Endodermal cell (in vitro differentiated cells): ENCODE data around the gene ALDH1L1. TPM values are rescaled to one million over a fixed set of nuclear protein-coding genes. Genes with fewer than 3 reads are reported as not detected.

Experiments used
- DNase-seq: peaks from one replicate; pipeline ENCODE4 v3.0.0-alpha.2; 2017
- H3K27ac ChIP-seq: 2 replicates; pipeline ENCODE4 v1.5.1; 2013; ENCODE audit warnings: mild to moderate bottlenecking, low read depth, low read length, moderate library complexity
- H3K27me3 ChIP-seq: 2 replicates; pipeline ENCODE4 v1.6.1; 2013; ENCODE audit warnings: mild to moderate bottlenecking, low read length, moderate library complexity; ENCODE audit not compliant: insufficient read depth, control insufficient read depth, poor library complexity, severe bottlenecking
- H3K36me3 ChIP-seq: 2 replicates; pipeline ENCODE4 v1.7.0; 2013; ENCODE audit warnings: mild to moderate bottlenecking, low read length, moderate library complexity; ENCODE audit not compliant: control insufficient read depth, insufficient read depth
- H3K4me1 ChIP-seq: one replicate; pipeline ENCODE4 v1.7.0; 2013; ENCODE audit warnings: low read length; ENCODE audit not compliant: control insufficient read depth, insufficient read depth
- H3K4me3 ChIP-seq: 2 replicates; pipeline ENCODE4 v1.5.1; 2013; ENCODE audit warnings: mild to moderate bottlenecking, low read length, moderate library complexity
- H3K9ac ChIP-seq: 2 replicates; pipeline ENCODE4 v1.6.1; 2013; ENCODE audit warnings: mild to moderate bottlenecking, low read length, moderate library complexity; ENCODE audit not compliant: poor library complexity, severe bottlenecking; ENCODE audit errors: extremely low read depth
- H3K9me3 ChIP-seq: 2 replicates; pipeline ENCODE4 v1.6.1; 2013; ENCODE audit warnings: mild to moderate bottlenecking, low read length, moderate library complexity; ENCODE audit not compliant: control insufficient read depth
- H3K27ac Mint-ChIP-seq: 2 replicates; pipeline ENCODE4 v1.8.0; 2020; ENCODE audit warnings: mixed read lengths
- H3K27me3 Mint-ChIP-seq: 2 replicates; pipeline ENCODE4 v1.8.0; 2021; ENCODE audit warnings: mild to moderate bottlenecking, mixed read lengths; ENCODE audit not compliant: insufficient read depth
- H3K36me3 Mint-ChIP-seq: 2 replicates; pipeline ENCODE4 v1.8.0; 2020; ENCODE audit warnings: low read depth, mixed read lengths
- H3K4me1 Mint-ChIP-seq: 2 replicates; pipeline ENCODE4 v1.8.0; 2020; ENCODE audit warnings: mixed read lengths
- H3K4me3 Mint-ChIP-seq: 2 replicates; pipeline ENCODE4 v1.8.0; 2020; ENCODE audit warnings: mild to moderate bottlenecking, moderate library complexity, mixed read lengths
- H3K9me3 Mint-ChIP-seq: 2 replicates; pipeline ENCODE4 v1.8.0; 2020; ENCODE audit warnings: mild to moderate bottlenecking, mixed read lengths
- CTCF ChIP-seq: fragments of 200-600 bp; sonication (generic); conservative IDR thresholded peaks from 2 replicates; pipeline ENCODE4 v1.5.0; 2021; ENCODE audit warnings: antibody characterized with exemption, mild to moderate bottlenecking
- WGBS, 2 experiments: methylation state at CpG; one replicate each; pipeline versions ENCODE4 v1.1.5 to v1.1.7; 2013; ENCODE audit warnings: missing lambda C conversion rate in 2 of 2, mixed read lengths in 1 of 2; ENCODE audit not compliant: insufficient coverage in 1 of 2, insufficient read length in 1 of 2; 5-methylcytosine and 5-hydroxymethylcytosine counted together
- total RNA-seq, 2 donors: library from RNA; stranded (reverse); fragmentation: NEBNext Ultra II Directional in 1 of 2; extraction: Animal tissue kit (Norgen Biotek cat#: 25700) in 1 of 2; gene quantifications; 2 replicates in 1 of 2; 3 replicates in 1 of 2; pipeline ENCODE4 v1.2.1, GENCODE V29; 2021

The ALDH1L1 gene
- total RNA-seq, 2 donors from 2014 or later, result 1.0 to 1.6 TPM

- no peak overlapping the region for H3K4me3 ChIP-seq
- Mint-ChIP-seq H3K4me1 (peaks cover under 1% of the 10 kb centered on the region), H3K4me3 (no peak overlapping the region), H3K36me3 (no peaks in the 10 kb centered on the region), H3K27me3 (peaks cover 46% of the 10 kb centered on the region), H3K27ac (no peak overlapping the region), H3K9me3 (peaks cover 10% of the 10 kb centered on the region)
- no peak overlapping the region for H3K27ac ChIP-seq
- peaks cover 28% of the 10 kb centered on the region for H3K27me3 ChIP-seq
- TF ChIP-seq CTCF, result no peak
- no peaks in the 10 kb centered on the region for H3K4me1 ChIP-seq
- DNase-seq, result no peak
- H3K36me3 ChIP-seq, result no peaks in the 10 kb centered on the region
- peaks cover 1% of the 10 kb centered on the region for H3K9me3 ChIP-seq
- no peak overlapping the region for H3K9ac ChIP-seq
- WGBS, 2 experiments, result 88 to 100% methylated on average over 2 to 4 of the region's 4 CpGs
Measured at GRCh38 chr3:126186271-126186670, 5.9 kb upstream of the ALDH1L1 start.

- no peak overlapping the region for H3K9ac ChIP-seq
- H3K27me3 Mint-ChIP-seq, result peaks cover 52% of the 10 kb centered on the region
Measured at GRCh38 chr3:126184465-126185000, 4.1 kb upstream of the ALDH1L1 start.

DNA sequence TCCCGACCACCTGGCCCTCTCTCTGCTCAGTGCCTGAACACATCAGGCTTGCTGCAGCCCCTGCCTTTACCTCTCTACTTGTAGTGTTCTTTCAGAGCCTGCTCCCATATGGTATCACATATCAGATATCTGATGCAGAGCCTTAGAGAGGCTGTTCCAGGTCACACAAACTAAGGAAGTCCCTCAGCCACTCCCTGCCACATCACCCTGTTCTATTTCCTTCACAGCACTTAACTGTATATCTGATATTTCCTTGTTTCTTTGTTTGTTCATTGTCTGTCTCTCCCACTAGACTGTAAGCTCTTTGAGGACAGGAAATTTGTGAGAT lies 976 bp upstream of the ALDH1L1 start:
- Histone ChIP-seq H3K9ac (no peak overlapping the region), H3K27me3 (peaks cover 63% of the 10 kb centered on the region), H3K4me3 (peak overlapping the region; percentile 79), H3K4me1 (no peaks in the 10 kb centered on the region), H3K27ac (no peak overlapping the region), H3K9me3 (no peaks in the 10 kb centered on the region), H3K36me3 (no peaks in the 10 kb centered on the region)
- Mint-ChIP-seq H3K4me3 (peak overlapping the region; percentile 66), H3K27me3 (peaks cover 57% of the 10 kb centered on the region), H3K36me3 (no peaks in the 10 kb centered on the region), H3K4me1 (peaks cover 11% of the 10 kb centered on the region), H3K9me3 (no peaks in the 10 kb centered on the region), H3K27ac (peak overlapping the region; percentile 64)
- WGBS, 2 experiments, result 50 to 71% methylated on average over 1 of the region's 1 CpG
- DNase-seq, result no peak
- no peak for TF ChIP-seq CTCF

More at GRCh38 chr3:126184465-126185000, 4.1 kb upstream of the ALDH1L1 start:
- Histone ChIP-seq H3K36me3 (no peaks in the 10 kb centered on the region), H3K4me1 (no peaks in the 10 kb centered on the region), H3K4me3 (no peak overlapping the region), H3K27ac (no peak overlapping the region), H3K27me3 (peaks cover 42% of the 10 kb centered on the region), H3K9me3 (no peaks in the 10 kb centered on the region)
- no peak for DNase-seq
- H3K36me3 Mint-ChIP-seq, result no peaks in the 10 kb centered on the region
- WGBS, 2 experiments, result 87 to 100% methylated on average over 1 to 6 of the region's 6 CpGs
- peaks cover 4% of the 10 kb centered on the region for H3K9me3 Mint-ChIP-seq
- TF ChIP-seq CTCF, result no peak
- H3K4me3 Mint-ChIP-seq, result no peak overlapping the region
- H3K4me1 Mint-ChIP-seq, result peaks cover 9% of the 10 kb centered on the region
- no peak overlapping the region for H3K27ac Mint-ChIP-seq
